Parathyroid adenoma (tissue), 2 donors: Measurements from ENCODE around the gene AFF3.

Experiments
- H2AFZ ChIP-seq: fragments of 300-600 bp; sonication (generic); one replicate; pipeline ENCODE4 v1.7.0; 2017; ENCODE audit warnings: antibody characterized with exemption, mild to moderate bottlenecking
- H3K27ac ChIP-seq: fragments of 300-600 bp; sonication (generic); one replicate; pipeline ENCODE4 v1.7.0; 2017
- H3K27me3 ChIP-seq: fragments of 300-600 bp; sonication (generic); one replicate; pipeline ENCODE4 v1.7.0; 2017; ENCODE audit warnings: low read length; ENCODE audit not compliant: control insufficient read depth, insufficient read depth
- H3K36me3 ChIP-seq: fragments of 300-600 bp; sonication (generic); one replicate; pipeline ENCODE4 v1.7.0; 2017; ENCODE audit warnings: low read length; ENCODE audit not compliant: control insufficient read depth, insufficient read depth
- H3K4me1 ChIP-seq: fragments of 300-600 bp; sonication (generic); one replicate; pipeline ENCODE4 v1.7.0; 2017; ENCODE audit warnings: control low read depth
- H3K4me2 ChIP-seq: fragments of 300-600 bp; sonication (generic); one replicate; pipeline ENCODE4 v1.7.0; 2017; ENCODE audit warnings: low read length
- H3K4me3 ChIP-seq: fragments of 300-600 bp; sonication (generic); one replicate; pipeline ENCODE4 v1.7.0; 2017; ENCODE audit warnings: low read depth, low read length
- H3K79me2 ChIP-seq: fragments of 300-600 bp; sonication (generic); one replicate; pipeline ENCODE4 v1.7.0; 2017; ENCODE audit warnings: control low read depth
- H3K9ac ChIP-seq: fragments of 300-600 bp; sonication (generic); one replicate; pipeline ENCODE4 v1.7.0; 2017; ENCODE audit warnings: mild to moderate bottlenecking
- H3K9me3 ChIP-seq: fragments of 300-600 bp; sonication (generic); one replicate; pipeline ENCODE4 v1.7.0; 2017; ENCODE audit warnings: low read length; ENCODE audit not compliant: control insufficient read depth
- TF ChIP-seq, protein P1 (sequence below): fragments of 300-600 bp; sonication (generic); IDR thresholded peaks from one replicate; pipeline ENCODE4 v1.7.0; 2017; ENCODE audit warnings: antibody characterized with exemption, mild to moderate bottlenecking
- donor health status: primary hyperparathyroidism.

Gene AFF3

GRCh38 chr2:99816908-99817307 is 325.5 kb downstream of the AFF3 start:
- TF ChIP-seq, protein P1, sequence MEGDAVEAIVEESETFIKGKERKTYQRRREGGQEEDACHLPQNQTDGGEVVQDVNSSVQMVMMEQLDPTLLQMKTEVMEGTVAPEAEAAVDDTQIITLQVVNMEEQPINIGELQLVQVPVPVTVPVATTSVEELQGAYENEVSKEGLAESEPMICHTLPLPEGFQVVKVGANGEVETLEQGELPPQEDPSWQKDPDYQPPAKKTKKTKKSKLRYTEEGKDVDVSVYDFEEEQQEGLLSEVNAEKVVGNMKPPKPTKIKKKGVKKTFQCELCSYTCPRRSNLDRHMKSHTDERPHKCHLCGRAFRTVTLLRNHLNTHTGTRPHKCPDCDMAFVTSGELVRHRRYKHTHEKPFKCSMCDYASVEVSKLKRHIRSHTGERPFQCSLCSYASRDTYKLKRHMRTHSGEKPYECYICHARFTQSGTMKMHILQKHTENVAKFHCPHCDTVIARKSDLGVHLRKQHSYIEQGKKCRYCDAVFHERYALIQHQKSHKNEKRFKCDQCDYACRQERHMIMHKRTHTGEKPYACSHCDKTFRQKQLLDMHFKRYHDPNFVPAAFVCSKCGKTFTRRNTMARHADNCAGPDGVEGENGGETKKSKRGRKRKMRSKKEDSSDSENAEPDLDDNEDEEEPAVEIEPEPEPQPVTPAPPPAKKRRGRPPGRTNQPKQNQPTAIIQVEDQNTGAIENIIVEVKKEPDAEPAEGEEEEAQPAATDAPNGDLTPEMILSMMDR: no peak
- no peaks in the 10 kb centered on the region for H3K36me3 ChIP-seq

DNA sequence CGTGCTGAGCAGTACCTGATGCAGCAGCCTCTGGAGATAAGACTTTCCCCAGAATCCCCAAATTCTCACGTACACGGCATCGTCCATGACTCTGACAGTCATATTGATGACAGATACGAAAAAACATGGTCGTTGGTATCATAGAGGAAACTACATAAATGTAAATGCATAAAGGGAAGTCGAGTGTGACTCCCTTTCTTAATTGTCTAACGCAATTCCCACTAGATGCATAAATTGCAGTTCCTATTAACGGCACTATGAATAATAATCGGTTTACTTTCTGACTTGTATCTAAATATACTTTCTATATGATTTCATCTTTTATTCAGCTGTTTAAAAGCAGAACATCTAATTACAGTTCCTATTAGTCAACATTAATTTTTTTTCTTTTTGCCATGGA is 330.0 kb downstream of the AFF3 start:
- H3K27me3 ChIP-seq: no peaks in the 10 kb centered on the region
- H2AFZ ChIP-seq: no peak overlapping the region
- no peak overlapping the region for H3K9ac ChIP-seq
- no peak overlapping the region for H3K4me3 ChIP-seq
- H3K4me1 ChIP-seq: no peaks in the 10 kb centered on the region
- H3K27ac ChIP-seq: no peak overlapping the region
- H3K79me2 ChIP-seq: no peaks in the 10 kb centered on the region
- no peaks in the 10 kb centered on the region for H3K9me3 ChIP-seq
- no peaks in the 10 kb centered on the region for H3K36me3 ChIP-seq
- TF ChIP-seq, protein P1: no peak
- no peak overlapping the region for H3K4me2 ChIP-seq

More at GRCh38 chr2:99816908-99817307, 325.5 kb downstream of the AFF3 start:
- Histone ChIP-seq H3K4me3 (no peak overlapping the region), H3K4me2 (no peak overlapping the region), H3K27me3 (no peaks in the 10 kb centered on the region), H3K4me1 (no peaks in the 10 kb centered on the region), H3K9me3 (no peaks in the 10 kb centered on the region), H3K9ac (no peak overlapping the region), H3K79me2 (no peaks in the 10 kb centered on the region), H3K27ac (no peak overlapping the region), H2AFZ (no peak overlapping the region)

DNA sequence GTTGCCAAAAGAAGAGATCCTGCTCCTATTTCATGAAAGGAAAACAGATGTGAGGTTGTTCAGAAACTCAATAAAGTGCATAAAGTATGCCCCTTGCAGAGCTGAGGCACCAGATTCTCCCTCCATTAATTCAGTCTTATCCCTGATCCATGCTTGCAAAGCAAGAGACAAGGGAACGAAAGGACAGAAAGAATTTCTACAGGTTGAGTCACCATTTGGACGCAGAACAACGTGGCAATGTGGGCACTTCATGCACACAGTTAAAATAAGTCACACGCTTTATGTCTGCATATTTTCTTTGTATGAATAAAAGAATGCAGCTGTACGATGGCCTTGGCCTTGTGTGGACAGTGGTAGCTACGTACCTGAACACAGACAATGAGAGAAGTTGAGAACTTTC is 330.8 kb downstream of the AFF3 start:
- H3K9me3 ChIP-seq: no peaks in the 10 kb centered on the region
- TF ChIP-seq, protein P1: no peak
- no peaks in the 10 kb centered on the region for H3K4me1 ChIP-seq
- H3K27me3 ChIP-seq: no peaks in the 10 kb centered on the region
- H2AFZ ChIP-seq: no peak overlapping the region
- H3K4me3 ChIP-seq: no peak overlapping the region
- no peaks in the 10 kb centered on the region for H3K79me2 ChIP-seq
- H3K9ac ChIP-seq: no peak overlapping the region
- no peak overlapping the region for H3K27ac ChIP-seq
- no peak overlapping the region for H3K4me2 ChIP-seq
- H3K36me3 ChIP-seq: no peaks in the 10 kb centered on the region

GRCh38 chr2:99810225-99810624 is 332.2 kb downstream of the AFF3 start:
- Histone ChIP-seq H3K27ac (no peak overlapping the region), H2AFZ (no peak overlapping the region), H3K9me3 (no peaks in the 10 kb centered on the region), H3K27me3 (no peaks in the 10 kb centered on the region), H3K4me2 (no peak overlapping the region), H3K79me2 (no peaks in the 10 kb centered on the region), H3K4me3 (no peak overlapping the region), H3K9ac (no peak overlapping the region), H3K36me3 (no peaks in the 10 kb centered on the region), H3K4me1 (no peaks in the 10 kb centered on the region)
- TF ChIP-seq, protein P1: no peak

- H3K27me3 ChIP-seq: no peaks in the 10 kb centered on the region
Measured at GRCh38 chr2:99809259-99809900, 333.0 kb downstream of the AFF3 start.

More at GRCh38 chr2:99809259-99809900, 333.0 kb downstream of the AFF3 start:
- Histone ChIP-seq H3K9me3 (no peaks in the 10 kb centered on the region), H2AFZ (no peak overlapping the region), H3K27ac (no peak overlapping the region), H3K4me2 (no peak overlapping the region), H3K79me2 (no peaks in the 10 kb centered on the region), H3K4me3 (no peak overlapping the region), H3K4me1 (no peaks in the 10 kb centered on the region), H3K36me3 (no peaks in the 10 kb centered on the region), H3K9ac (no peak overlapping the region)
- TF ChIP-seq, protein P1: no peak
